Measurements from ENCODE around the gene VGLL4. TPM values are rescaled to one million over a fixed set of nuclear protein-coding genes. Genes with fewer than 3 reads are reported as not detected.

VGLL4 gene
- total and polyA plus RNA-seq, 2 experiments from 2014 or later = 30.9 to 46.5 TPM

DNA sequence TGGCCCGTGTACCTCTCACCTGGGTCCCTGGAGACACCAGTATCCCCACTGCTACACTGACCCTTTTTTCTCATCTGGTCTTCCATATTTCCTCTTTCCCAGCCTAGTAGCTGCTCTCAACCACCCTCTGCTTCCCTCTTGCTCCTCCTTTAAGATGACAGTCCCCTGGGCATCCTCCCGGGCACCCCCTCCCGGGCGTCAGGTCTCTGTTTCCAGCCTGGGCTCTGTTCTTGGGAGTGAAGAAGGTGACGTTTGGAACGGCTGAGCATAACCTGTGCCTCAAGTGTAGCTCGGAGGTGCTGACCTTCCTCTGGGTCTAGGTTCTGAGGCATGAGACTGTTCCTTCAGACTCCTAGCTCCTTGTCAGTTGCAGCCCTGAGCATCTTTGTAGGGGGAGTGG, 101.2 kb downstream of the VGLL4 start:
- Histone ChIP-seq H3K9me2 (ENCODE audit: insufficient read depth) (no peaks in the 10 kb centered on the region), H3K79me2 (ENCODE audit: insufficient read depth) (no peaks in the 10 kb centered on the region), H3F3A (ENCODE audit: insufficient read depth) (no peaks in the 10 kb centered on the region), H3K36me3 (ENCODE audit: low read depth) (no peaks in the 10 kb centered on the region), H3K9me3 (ENCODE audit: low read depth) (no peaks in the 10 kb centered on the region), H4K20me1 (ENCODE audit: insufficient read depth) (no peaks in the 10 kb centered on the region), H3K9ac (no peak overlapping the region), H2AFZ (no peak overlapping the region), H3K4me2 (ENCODE audit: unreplicated experiment) (no peak overlapping the region), H3K4me1 (ENCODE audit: insufficient read depth) (peaks cover 17% of the 10 kb centered on the region), H3K27me3 (replicated peaks; ENCODE audit: insufficient read depth) (no peaks in the 10 kb centered on the region), H3K4me3 (no peak overlapping the region), H3K27ac (no peak overlapping the region)
- TF ChIP-seq EZH2phosphoT487 (IDR thresholded peaks at IDR 0.05; ENCODE audit: insufficient read depth, low read depth) (no peak), EZH2 (IDR thresholded peaks at IDR 0.05; ENCODE audit: insufficient read depth, poor library complexity, severe bottlenecking) (no peak)
- 85 to 95% methylated on average over 7 of the region's 7 CpGs for WGBS, 2 experiments (ENCODE audit: low coverage in 1 of 2, low lambda C conversion rate in 2 of 2, missing lambda C conversion rate in 2 of 2)
- in situ Hi-C loops (cut with MboI) = no loop called here
- DNase-seq = no peak

DNA sequence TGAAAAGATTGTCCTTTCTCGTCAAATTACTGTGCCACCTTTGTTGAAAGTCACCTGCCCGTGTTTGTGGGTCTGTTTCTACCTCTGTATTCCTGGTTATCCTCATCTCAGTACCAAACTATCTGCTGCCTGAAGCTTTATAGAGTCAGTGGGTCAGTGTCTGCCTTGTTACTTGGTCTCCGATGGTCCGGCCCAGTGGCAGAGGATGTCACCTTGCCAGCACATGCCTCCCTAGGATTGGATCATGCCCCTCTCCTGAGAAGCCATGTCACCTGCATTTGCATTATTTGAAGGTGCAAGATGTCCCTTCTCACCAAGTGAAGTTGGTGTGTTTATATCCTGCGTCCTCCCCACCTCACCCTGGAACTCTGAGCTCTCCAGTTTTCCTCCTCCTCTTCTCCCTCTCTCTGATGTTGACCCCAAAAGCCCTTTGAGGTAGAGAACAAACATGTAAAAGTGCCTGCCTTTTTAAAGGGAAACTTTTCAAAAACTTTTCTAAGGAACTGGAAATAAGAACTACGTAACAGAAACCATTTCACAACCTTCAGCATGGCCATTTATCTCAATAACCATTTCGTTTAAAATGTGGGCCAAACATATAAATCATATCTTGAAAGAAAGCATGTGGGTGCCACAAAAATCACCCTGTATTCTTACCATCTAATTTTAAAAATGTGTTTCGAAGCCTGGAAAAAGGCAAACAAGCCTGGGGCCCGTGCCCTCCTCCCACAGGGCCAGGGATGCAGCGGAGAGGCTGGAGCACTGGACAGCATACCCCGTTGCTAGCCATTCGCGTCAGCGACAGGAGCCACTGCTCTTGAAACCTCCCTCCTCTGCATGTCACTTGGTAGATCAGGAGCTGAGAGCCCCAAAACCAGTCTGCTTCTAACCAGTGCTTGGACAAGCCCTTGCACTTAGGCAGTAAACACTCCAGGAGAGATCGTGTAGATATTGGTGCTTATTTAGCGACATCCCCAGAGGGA, 102.1 kb downstream of the VGLL4 start:
- H3K9ac ChIP-seq = no peak overlapping the region
- H3K4me3 ChIP-seq = no peak overlapping the region
- H3K79me2 ChIP-seq (ENCODE audit: insufficient read depth) = no peaks in the 10 kb centered on the region
- no peaks in the 10 kb centered on the region for H4K20me1 ChIP-seq (ENCODE audit: insufficient read depth)
- H3K9me2 ChIP-seq (ENCODE audit: insufficient read depth) = no peaks in the 10 kb centered on the region
- 93% methylated on average over 16 of the region's 16 CpGs for WGBS, 2 experiments (ENCODE audit: low coverage in 1 of 2, low lambda C conversion rate in 2 of 2, missing lambda C conversion rate in 2 of 2)
- no peaks in the 10 kb centered on the region for H3F3A ChIP-seq (ENCODE audit: insufficient read depth)
- H3K27me3 ChIP-seq (replicated peaks; ENCODE audit: insufficient read depth) = no peaks in the 10 kb centered on the region
- in situ Hi-C loops (cut with MboI) = no loop called here
- peaks cover 17% of the 10 kb centered on the region for H3K4me1 ChIP-seq (ENCODE audit: insufficient read depth)
- no peak overlapping the region for H2AFZ ChIP-seq
- no peaks in the 10 kb centered on the region for H3K36me3 ChIP-seq (ENCODE audit: low read depth)
- no peak overlapping the region for H3K4me2 ChIP-seq (ENCODE audit: unreplicated experiment)
- TF ChIP-seq EZH2phosphoT487 (IDR thresholded peaks at IDR 0.05; ENCODE audit: insufficient read depth, low read depth) (no peak), EZH2 (IDR thresholded peaks at IDR 0.05; ENCODE audit: insufficient read depth, poor library complexity, severe bottlenecking) (no peak)
- DNase-seq = no peak
- no peaks in the 10 kb centered on the region for H3K9me3 ChIP-seq (ENCODE audit: low read depth)
- H3K27ac ChIP-seq = no peak overlapping the region

DNA sequence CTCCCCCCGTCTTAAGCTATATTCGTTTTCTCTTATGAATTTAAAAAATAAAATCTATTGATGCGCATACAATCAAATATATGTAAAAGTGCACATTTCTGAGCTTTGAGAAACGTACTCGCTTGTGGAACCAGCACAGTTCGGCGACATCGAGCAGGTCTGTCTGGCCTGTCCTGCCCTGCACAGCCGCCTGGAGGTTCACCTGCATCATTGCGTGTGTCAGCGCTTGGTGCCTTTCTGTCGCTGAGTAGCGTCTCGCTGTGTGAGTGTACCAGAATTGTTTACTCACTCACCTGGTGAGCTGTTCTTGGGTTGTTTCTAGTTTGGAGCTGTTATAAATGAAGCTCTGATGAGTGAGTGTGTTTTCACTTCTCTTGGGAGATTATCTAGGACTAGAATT, 104.0 kb downstream of the VGLL4 start:
- Histone ChIP-seq H3K27ac (no peak overlapping the region), H3K4me2 (ENCODE audit: unreplicated experiment) (no peak overlapping the region), H3K79me2 (ENCODE audit: insufficient read depth) (no peaks in the 10 kb centered on the region), H3K9ac (no peak overlapping the region), H3K36me3 (ENCODE audit: low read depth) (no peaks in the 10 kb centered on the region), H3K4me1 (ENCODE audit: insufficient read depth) (peaks cover 6% of the 10 kb centered on the region), H3K9me2 (ENCODE audit: insufficient read depth) (no peaks in the 10 kb centered on the region), H3K4me3 (no peak overlapping the region), H3K9me3 (ENCODE audit: low read depth) (no peaks in the 10 kb centered on the region), H3F3A (ENCODE audit: insufficient read depth) (no peaks in the 10 kb centered on the region), H2AFZ (no peak overlapping the region), H4K20me1 (ENCODE audit: insufficient read depth) (no peaks in the 10 kb centered on the region), H3K27me3 (replicated peaks; ENCODE audit: insufficient read depth) (no peaks in the 10 kb centered on the region)
- DNase-seq = no peak
- in situ Hi-C loops (cut with MboI) = no loop called here
- TF ChIP-seq EZH2phosphoT487 (IDR thresholded peaks at IDR 0.05; ENCODE audit: insufficient read depth, low read depth) (no peak), EZH2 (IDR thresholded peaks at IDR 0.05; ENCODE audit: insufficient read depth, poor library complexity, severe bottlenecking) (no peak)
- WGBS, 2 experiments (ENCODE audit: low coverage in 1 of 2, low lambda C conversion rate in 2 of 2, missing lambda C conversion rate in 2 of 2) = 92 to 95% methylated on average over 14 of the region's 14 CpGs

DNA sequence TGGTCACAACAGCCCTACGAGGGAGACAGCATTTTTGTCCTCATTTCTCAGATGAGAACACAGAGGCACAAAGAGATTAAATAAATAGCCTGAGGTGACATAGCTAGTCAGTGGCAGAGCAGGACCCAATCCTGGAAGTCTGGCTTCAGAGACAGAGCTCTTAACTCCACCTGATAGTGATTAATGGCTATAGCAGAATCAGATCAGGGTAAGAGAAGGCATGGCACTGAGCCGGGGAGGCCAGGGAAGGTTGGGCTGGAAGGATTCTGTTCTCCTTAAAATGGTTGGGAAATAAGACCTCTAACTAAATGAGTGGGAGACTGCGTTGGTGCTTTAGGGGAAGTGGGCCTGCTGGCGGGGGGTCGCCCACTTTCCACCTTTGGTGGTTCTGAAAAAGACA, 104.5 kb downstream of the VGLL4 start:
- Histone ChIP-seq H3K4me3 (no peak overlapping the region), H3K4me1 (ENCODE audit: insufficient read depth) (peaks cover 2% of the 10 kb centered on the region), H3K36me3 (ENCODE audit: low read depth) (no peaks in the 10 kb centered on the region), H3K27ac (no peak overlapping the region), H4K20me1 (ENCODE audit: insufficient read depth) (no peaks in the 10 kb centered on the region), H3K79me2 (ENCODE audit: insufficient read depth) (no peaks in the 10 kb centered on the region), H3K27me3 (replicated peaks; ENCODE audit: insufficient read depth) (no peaks in the 10 kb centered on the region), H2AFZ (no peak overlapping the region), H3K9me2 (ENCODE audit: insufficient read depth) (no peaks in the 10 kb centered on the region), H3K9ac (no peak overlapping the region), H3F3A (ENCODE audit: insufficient read depth) (no peaks in the 10 kb centered on the region), H3K4me2 (ENCODE audit: unreplicated experiment) (no peak overlapping the region), H3K9me3 (ENCODE audit: low read depth) (no peaks in the 10 kb centered on the region)
- in situ Hi-C loops (cut with MboI) = no loop called here
- no peak for DNase-seq
- WGBS, 2 experiments (ENCODE audit: low coverage in 1 of 2, low lambda C conversion rate in 2 of 2, missing lambda C conversion rate in 2 of 2) = 92 to 93% methylated on average over 5 of the region's 5 CpGs
- TF ChIP-seq EZH2 (IDR thresholded peaks at IDR 0.05; ENCODE audit: insufficient read depth, poor library complexity, severe bottlenecking) (no peak), EZH2phosphoT487 (IDR thresholded peaks at IDR 0.05; ENCODE audit: insufficient read depth, low read depth) (no peak)

Data from GM23248 (cell line).